HS-27A (cell line): ENCODE data around the gene KRTAP5-2.

Experiments
- DNase-seq: peaks from one replicate; pipeline ENCODE4 v3.0.0-alpha.2; 2012; ENCODE audit warnings: low read depth, missing footprints

The KRTAP5-2 gene

GRCh38 chr11:1567052-1567720 lies 30.9 kb downstream of the KRTAP5-2 start:
- no peak for DNase-seq

- no peak for DNase-seq
These were observed 31.6 kb downstream of the KRTAP5-2 start for GRCh38 chr11:1566381-1567051.

GRCh38 chr11:1565904-1566247 lies 32.2 kb downstream of the KRTAP5-2 start:
- DNase-seq: no peak

GRCh38 chr11:1565173-1565903 lies 32.8 kb downstream of the KRTAP5-2 start:
- DNase-seq: no peak

- DNase-seq: no peak
These were observed 33.4 kb downstream of the KRTAP5-2 start for GRCh38 chr11:1564535-1565172.

GRCh38 chr11:1563697-1564534 lies 34.2 kb downstream of the KRTAP5-2 start:
- DNase-seq: no peak

GRCh38 chr11:1563149-1563638 lies 34.9 kb downstream of the KRTAP5-2 start:
- DNase-seq: no peak

GRCh38 chr11:1562469-1563148 lies 35.5 kb downstream of the KRTAP5-2 start:
- no peak for DNase-seq

- DNase-seq: no peak
These were observed 36.1 kb downstream of the KRTAP5-2 start for GRCh38 chr11:1561955-1562354.

GRCh38 chr11:1561266-1561665 lies 36.8 kb downstream of the KRTAP5-2 start:
- no peak for DNase-seq

- DNase-seq: no peak
These were observed 37.3 kb downstream of the KRTAP5-2 start for GRCh38 chr11:1560649-1561251.

GRCh38 chr11:1560002-1560648 lies 38.0 kb downstream of the KRTAP5-2 start:
- DNase-seq: no peak

- DNase-seq: peak; percentile 74
These were observed 38.8 kb downstream of the KRTAP5-2 start for GRCh38 chr11:1559111-1559951.

- no peak for DNase-seq
These were observed 39.4 kb downstream of the KRTAP5-2 start for GRCh38 chr11:1558775-1559110.

GRCh38 chr11:1557904-1558774 lies 40.0 kb downstream of the KRTAP5-2 start:
- DNase-seq: peak; percentile 81

GRCh38 chr11:1557051-1557884 lies 40.8 kb downstream of the KRTAP5-2 start:
- DNase-seq: no peak

GRCh38 chr11:1556278-1556902 lies 41.7 kb downstream of the KRTAP5-2 start:
- no peak for DNase-seq
